Thymus (tissue), 11 donors: Measurements from ENCODE around the gene NWD2. TPM values are rescaled to one million over a fixed set of nuclear protein-coding genes. Genes with fewer than 3 reads are reported as not detected.
A peak's percentile ranks its signal among the peaks of the same experiment; 100 is the strongest.

Experiments used
- DNase-seq, 9 donors: peaks; one replicate each; pipeline ENCODE4 v3.0.0-alpha.2; 2013; ENCODE audit warnings: low spot score in 9 of 9, low read depth in 6 of 9, missing footprints in 1 of 9
- H3K27ac ChIP-seq, 2 donors: one replicate each; pipeline ENCODE4 v1.5.1; 2013; ENCODE audit warnings: control low read depth in 1 of 2, low read depth in 1 of 2, low read length in 1 of 2, mild to moderate bottlenecking in 1 of 2, moderate library complexity in 1 of 2
- H3K27me3 ChIP-seq, 2 donors: one replicate each; pipeline ENCODE4 v1.5.1; 2013; ENCODE audit warnings: low read length in 1 of 2; ENCODE audit not compliant: control insufficient read depth in 2 of 2, insufficient read depth in 1 of 2
- H3K36me3 ChIP-seq, 2 donors: one replicate each; pipeline ENCODE4 v1.5.1; 2013; ENCODE audit warnings: low read length in 1 of 2, mild to moderate bottlenecking in 1 of 2, moderate library complexity in 1 of 2; ENCODE audit not compliant: control insufficient read depth in 2 of 2, insufficient read depth in 2 of 2
- H3K4me1 ChIP-seq, 2 donors: one replicate each; pipeline ENCODE4 v1.5.1; 2013; ENCODE audit warnings: low read length in 2 of 2; ENCODE audit not compliant: control insufficient read depth in 2 of 2, insufficient read depth in 2 of 2
- H3K4me3 ChIP-seq, 2 donors: one replicate each; pipeline ENCODE4 v1.5.1; 2013; ENCODE audit warnings: low read length in 2 of 2, control low read depth in 1 of 2, mild to moderate bottlenecking in 1 of 2
- H3K9me3 ChIP-seq, 2 donors: one replicate each; pipeline ENCODE4 v1.5.1; 2013; ENCODE audit warnings: low read length in 1 of 2, mild to moderate bottlenecking in 1 of 2; ENCODE audit not compliant: control insufficient read depth in 2 of 2, insufficient read depth in 1 of 2
- WGBS: extraction: QIAGEN DNeasy Blood & Tissue Kit; methylation state at CpG from one replicate; pipeline ENCODE4 v1.1.7; 2013; 5-methylcytosine and 5-hydroxymethylcytosine counted together
- polyA plus RNA-seq: library from polyadenylated mRNA; stranded (reverse); fragments of 200-250 nt; gene quantifications from one replicate; pipeline ENCODE4 v1.2.3, GENCODE V29; 2013
- total RNA-seq: library from RNA; stranded (reverse); fragments of 120-200 nt; gene quantifications from one replicate; pipeline ENCODE4 v1.2.4, GENCODE V29; 2013
- donor health status: healthy.

Gene NWD2
- total and polyA plus RNA-seq, 2 donors: under 0.01 to 0.11 TPM

- peaks cover 25 to 45% of the 10 kb centered on the region in 2 donors for H3K27me3 ChIP-seq
Observed at GRCh38 chr4:37450911-37451310, 206.4 kb downstream of the NWD2 start.

DNA sequence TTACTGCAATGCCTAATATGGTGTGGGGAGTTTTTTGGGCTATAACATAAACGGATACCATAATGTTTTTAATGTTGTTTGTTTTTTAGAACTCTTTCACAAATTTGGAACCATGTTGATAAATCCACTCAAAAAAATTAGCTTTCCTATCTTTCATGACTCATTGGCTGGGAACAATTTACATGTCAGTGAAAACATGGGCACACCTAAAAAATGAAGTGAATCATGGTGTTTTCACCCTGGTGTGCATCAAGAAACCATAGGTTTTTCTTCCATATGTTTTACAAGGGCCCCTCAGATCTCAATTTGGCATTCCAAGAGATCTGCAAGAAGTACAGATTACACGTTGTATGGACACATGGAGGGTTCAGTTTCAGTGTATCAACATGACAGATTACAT is 207.1 kb downstream of the NWD2 start:
- Histone ChIP-seq H3K36me3 (no peaks in the 10 kb centered on the region), H3K27ac (no peak overlapping the region), H3K27me3 (peaks cover 28 to 48% of the 10 kb centered on the region in 2 donors), H3K4me1 (peaks cover 5 to 10% of the 10 kb centered on the region in 2 donors), H3K9me3 (no peaks in the 10 kb centered on the region), H3K4me3 (no peak overlapping the region)
- no peak for DNase-seq
- 84% methylated on average over 2 of the region's 2 CpGs for WGBS

More at GRCh38 chr4:37450911-37451310, 206.4 kb downstream of the NWD2 start:
- peaks cover 5 to 10% of the 10 kb centered on the region in 2 donors for H3K4me1 ChIP-seq
- no peak for DNase-seq
- H3K27ac ChIP-seq: no peak overlapping the region
- H3K4me3 ChIP-seq: no peak overlapping the region
- H3K36me3 ChIP-seq: no peaks in the 10 kb centered on the region
- no peaks in the 10 kb centered on the region for H3K9me3 ChIP-seq
- WGBS: 92% methylated on average over 1 of the region's 1 CpG

DNA sequence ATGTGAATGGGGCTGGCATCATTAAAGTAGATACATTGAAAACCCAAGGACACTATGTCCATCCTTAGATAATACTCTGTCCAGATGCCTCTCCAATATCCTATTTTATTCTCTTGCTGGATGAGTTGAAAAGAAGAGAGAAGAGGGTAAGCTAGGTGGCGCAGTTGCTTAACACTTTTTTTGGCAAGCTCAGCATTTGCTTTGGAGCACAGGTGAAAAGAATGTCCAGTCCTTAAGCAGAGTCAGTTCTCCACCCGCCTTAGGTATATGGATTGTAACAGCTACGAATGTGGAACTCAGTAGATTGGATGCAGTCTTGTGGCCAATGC is 208.4 kb downstream of the NWD2 start:
- H3K9me3 ChIP-seq: no peaks in the 10 kb centered on the region
- DNase-seq: peak in 8 of 9 donors; percentile 21 to 75 (median 42)
- 2% methylated on average over 3 of the region's 3 CpGs for WGBS
- H3K4me3 ChIP-seq: no peak overlapping the region
- H3K36me3 ChIP-seq: no peaks in the 10 kb centered on the region
- peaks cover 5 to 10% of the 10 kb centered on the region in 2 donors for H3K4me1 ChIP-seq
- peaks cover 29 to 50% of the 10 kb centered on the region in 2 donors for H3K27me3 ChIP-seq
- H3K27ac ChIP-seq: no peak overlapping the region

- Histone ChIP-seq H3K36me3 (no peaks in the 10 kb centered on the region), H3K27me3 (peaks cover 29 to 50% of the 10 kb centered on the region in 2 donors), H3K9me3 (no peaks in the 10 kb centered on the region), H3K27ac (no peak overlapping the region), H3K4me1 (peaks cover 5 to 10% of the 10 kb centered on the region in 2 donors), H3K4me3 (peak overlapping the region; percentile 32 to 40)
- peak in 6 of 9 donors; percentile 6 to 54 (median 24) for DNase-seq
- WGBS: 1% methylated on average over 56 of the region's 56 CpGs
Observed at GRCh38 chr4:37453281-37453998, 208.9 kb downstream of the NWD2 start.

- 6% methylated on average over 32 of the region's 32 CpGs for WGBS
- no peak overlapping the region for H3K27ac ChIP-seq
- DNase-seq: peak in 1 of 9 donors; percentile 1
- H3K9me3 ChIP-seq: no peaks in the 10 kb centered on the region
- H3K36me3 ChIP-seq: no peaks in the 10 kb centered on the region
- H3K4me3 ChIP-seq: peak overlapping the region in 1 of 2 donors; percentile 40
- H3K4me1 ChIP-seq: peaks cover 5 to 10% of the 10 kb centered on the region in 2 donors
- H3K27me3 ChIP-seq: peaks cover 29 to 50% of the 10 kb centered on the region in 2 donors
Observed at GRCh38 chr4:37453999-37454800, 209.7 kb downstream of the NWD2 start.

GRCh38 chr4:37455301-37456131 is 211.0 kb downstream of the NWD2 start:
- 95% methylated on average over 11 of the region's 11 CpGs for WGBS
- H3K27me3 ChIP-seq: peaks cover 29 to 48% of the 10 kb centered on the region in 2 donors
- no peaks in the 10 kb centered on the region for H3K9me3 ChIP-seq
- DNase-seq: no peak
- H3K4me1 ChIP-seq: peaks cover 5 to 10% of the 10 kb centered on the region in 2 donors
- H3K4me3 ChIP-seq: no peak overlapping the region
- no peak overlapping the region for H3K27ac ChIP-seq
- no peaks in the 10 kb centered on the region for H3K36me3 ChIP-seq

GRCh38 chr4:37461801-37462200 is 217.3 kb downstream of the NWD2 start:
- Histone ChIP-seq H3K4me3 (no peak overlapping the region), H3K27me3 (peaks cover 0 to 5% of the 10 kb centered on the region in 2 donors), H3K4me1 (no peaks in the 10 kb centered on the region), H3K27ac (no peak overlapping the region), H3K9me3 (no peaks in the 10 kb centered on the region), H3K36me3 (no peaks in the 10 kb centered on the region)
- WGBS: 97% methylated on average over 1 of the region's 1 CpG
- DNase-seq: no peak

GRCh38 chr4:37463033-37463856 is 218.7 kb downstream of the NWD2 start:
- WGBS: 93% methylated on average over 5 of the region's 5 CpGs
- DNase-seq: no peak
- Histone ChIP-seq H3K27me3 (peaks cover 0 to 3% of the 10 kb centered on the region in 2 donors), H3K9me3 (no peaks in the 10 kb centered on the region), H3K4me3 (no peak overlapping the region), H3K4me1 (no peaks in the 10 kb centered on the region), H3K36me3 (no peaks in the 10 kb centered on the region), H3K27ac (no peak overlapping the region)
